Left lung (tissue), 10 donors: ENCODE measurements around the gene GLS2. TPM values are rescaled to one million over a fixed set of nuclear protein-coding genes. Genes with fewer than 3 reads are reported as not detected.

Source experiments
- ATAC-seq: fragments of 200-7000 bp; cut with Tn5 transposase; one replicate; pipeline ENCODE4 v1.9.1; 2020; ENCODE audit warnings: moderate library complexity
- DNase-seq, 4 donors: peaks; one replicate each; pipeline ENCODE4 v3.0.0-alpha.2; 2013 to 2020
- H3K27ac ChIP-seq, 2 donors: fragments of 200-600 bp; sonication (generic) in 1 of 2; one replicate each; pipeline versions ENCODE4 v1.5.0 to v1.8.0; 2020 to 2021
- H3K27me3 ChIP-seq, 2 donors: fragments of 200-600 bp; sonication (generic) in 1 of 2; one replicate each; pipeline versions ENCODE4 v1.5.0 to v1.8.0; 2020 to 2021
- H3K36me3 ChIP-seq, 2 donors: fragments of 200-600 bp; sonication (generic) in 1 of 2; one replicate each; pipeline versions ENCODE4 v1.5.0 to v1.8.0; 2020 to 2021
- H3K4me1 ChIP-seq, 2 donors: fragments of 200-600 bp; one replicate each; pipeline ENCODE4 v1.8.0; 2021
- H3K4me3 ChIP-seq, 2 donors: fragments of 200-600 bp; sonication (generic) in 1 of 2; one replicate each; pipeline versions ENCODE4 v1.5.0 to v1.8.0; 2020 to 2021; ENCODE audit warnings: mild to moderate bottlenecking in 1 of 2
- H3K9me3 ChIP-seq, 2 donors: fragments of 200-600 bp; sonication (generic) in 1 of 2; one replicate each; pipeline versions ENCODE4 v1.5.0 to v1.8.0; 2020 to 2021
- intact Hi-C, 2 donors: fragments of 100-400 bp; cut with DNase I; formaldehyde crosslinking; loops; one replicate each; pipeline versions ENCODE4 v1.11.2 to v1.14.2; 2022
- polyA plus RNA-seq, 6 donors: library from polyadenylated mRNA; unstranded; fragments of 120-200 nt; gene quantifications; one replicate each; pipeline ENCODE4 v1.2.1, GENCODE V29; 2013; ENCODE audit not compliant: insufficient read length in 6 of 6
- total RNA-seq, 2 donors: library from RNA; stranded (reverse); fragmentation: NEBNext Ultra II Directional; extraction: Animal tissue kit (Norgen Biotek cat#: 25700); gene quantifications; one replicate each; pipeline ENCODE4 v1.2.1, GENCODE V29; 2021
- TF ChIP-seq, protein P1 (sequence below), 2 donors: fragments of 200-600 bp; sonication (generic) in 1 of 2; IDR thresholded peaks; one replicate each; pipeline versions ENCODE4 v1.5.0 to v1.8.0; 2021; ENCODE audit warnings: antibody characterized with exemption in 2 of 2
- donor health status: DM: no; HTN: yes; CAD: no.
- donor health status: DM: no; HTN: no; CAD: no.

Gene GLS2
- total and polyA plus RNA-seq, 8 donors, result 2.3 to 5.9 (median 2.9) TPM

DNA sequence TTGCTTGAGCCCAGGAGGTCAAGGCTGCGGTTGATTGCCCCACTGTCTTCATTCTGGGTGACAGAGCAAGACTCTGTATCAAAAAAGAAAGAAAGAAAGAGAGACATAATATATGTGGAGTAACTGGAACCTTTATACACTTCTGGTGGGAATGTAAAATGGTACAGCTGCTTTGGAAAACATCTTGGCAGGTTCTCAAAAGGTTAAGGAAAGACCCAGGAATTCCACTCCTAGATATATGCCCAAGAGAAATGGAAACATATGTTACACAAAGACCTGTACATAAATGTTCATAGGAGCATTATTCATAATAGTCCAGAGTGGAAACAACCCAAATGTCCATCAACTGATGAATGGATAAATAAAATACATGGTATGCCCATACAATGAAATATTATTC lies 40.9 kb upstream of the GLS2 start:
- H3K27ac ChIP-seq, result peak overlapping the region; percentile 27 to 50
- intact Hi-C loops, result no loop called here
- H3K4me1 ChIP-seq, result peaks cover 20 to 67% of the 10 kb centered on the region in 2 donors
- peaks cover 0 to 6% of the 10 kb centered on the region in 2 donors for H3K36me3 ChIP-seq
- no peaks in the 10 kb centered on the region for H3K27me3 ChIP-seq
- TF ChIP-seq, protein P1, sequence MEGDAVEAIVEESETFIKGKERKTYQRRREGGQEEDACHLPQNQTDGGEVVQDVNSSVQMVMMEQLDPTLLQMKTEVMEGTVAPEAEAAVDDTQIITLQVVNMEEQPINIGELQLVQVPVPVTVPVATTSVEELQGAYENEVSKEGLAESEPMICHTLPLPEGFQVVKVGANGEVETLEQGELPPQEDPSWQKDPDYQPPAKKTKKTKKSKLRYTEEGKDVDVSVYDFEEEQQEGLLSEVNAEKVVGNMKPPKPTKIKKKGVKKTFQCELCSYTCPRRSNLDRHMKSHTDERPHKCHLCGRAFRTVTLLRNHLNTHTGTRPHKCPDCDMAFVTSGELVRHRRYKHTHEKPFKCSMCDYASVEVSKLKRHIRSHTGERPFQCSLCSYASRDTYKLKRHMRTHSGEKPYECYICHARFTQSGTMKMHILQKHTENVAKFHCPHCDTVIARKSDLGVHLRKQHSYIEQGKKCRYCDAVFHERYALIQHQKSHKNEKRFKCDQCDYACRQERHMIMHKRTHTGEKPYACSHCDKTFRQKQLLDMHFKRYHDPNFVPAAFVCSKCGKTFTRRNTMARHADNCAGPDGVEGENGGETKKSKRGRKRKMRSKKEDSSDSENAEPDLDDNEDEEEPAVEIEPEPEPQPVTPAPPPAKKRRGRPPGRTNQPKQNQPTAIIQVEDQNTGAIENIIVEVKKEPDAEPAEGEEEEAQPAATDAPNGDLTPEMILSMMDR (IDR thresholded peaks at IDR 0.05), result no peak
- no peak overlapping the region for H3K4me3 ChIP-seq
- no peak for ATAC-seq
- DNase-seq, result no peak
- no peaks in the 10 kb centered on the region for H3K9me3 ChIP-seq

- intact Hi-C loops, result no loop called here
- Histone ChIP-seq H3K27ac (peak overlapping the region; percentile 82 to 95), H3K27me3 (no peaks in the 10 kb centered on the region), H3K36me3 (peaks cover 0 to 6% of the 10 kb centered on the region in 2 donors), H3K4me1 (peaks cover 26 to 69% of the 10 kb centered on the region in 2 donors), H3K4me3 (peak overlapping the region; percentile 42 to 60), H3K9me3 (no peaks in the 10 kb centered on the region)
- ATAC-seq (peak; percentile 6), DNase-seq (peak in 1 of 4 donors; percentile 28)
- TF ChIP-seq, protein P1 (IDR thresholded peaks at IDR 0.05), result no peak
These were observed 34.6 kb upstream of the GLS2 start for GRCh38 chr12:56522411-56523193.

DNA sequence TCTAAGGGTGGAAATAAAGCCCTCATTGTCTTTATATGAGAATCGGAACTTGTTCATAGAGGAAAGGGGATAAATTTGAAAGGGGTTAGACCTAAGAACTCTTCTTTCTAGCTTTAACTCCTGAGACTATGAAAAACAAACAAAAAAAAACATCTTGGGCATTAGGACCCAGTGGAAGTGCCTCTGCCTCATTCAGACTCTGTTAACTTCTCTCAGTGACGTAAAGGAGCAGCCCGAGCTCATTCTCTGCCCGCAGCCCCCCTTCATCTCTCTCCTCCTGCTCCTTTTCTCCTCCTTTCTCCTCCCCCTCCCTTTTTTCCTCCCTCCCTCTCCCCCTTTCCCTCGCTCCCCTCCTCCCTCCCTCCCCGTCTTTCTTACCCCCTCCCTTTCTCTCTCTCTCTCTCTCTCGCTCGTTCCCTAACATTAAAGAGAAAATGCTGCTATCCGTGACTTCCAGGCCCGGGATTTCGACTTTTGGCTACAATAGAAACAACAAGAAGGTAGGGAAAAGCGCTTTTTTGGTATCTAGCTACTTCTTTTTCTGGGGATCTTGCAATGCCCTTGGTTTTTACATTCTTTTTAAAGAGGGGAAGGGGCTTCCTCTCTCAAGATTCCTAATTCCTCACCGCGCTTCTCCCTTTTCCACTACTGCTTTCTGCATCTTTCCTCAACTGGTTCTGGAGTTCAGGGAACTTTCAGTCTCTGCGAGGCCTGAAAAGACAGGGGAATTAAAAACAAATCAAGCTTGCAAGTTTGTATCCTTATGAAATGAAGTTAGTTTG lies 33.8 kb upstream of the GLS2 start, which contains the start of gene RBMS2:
RBMS2 (plus strand) TSS at position 231 of the 782 bp plus-strand sequence; CDS start at position 435, 204 bp downstream.
- peak; percentile 68 to 95 (median 86) for DNase-seq
- intact Hi-C loops, result no loop called here
- Histone ChIP-seq H3K27ac (peak within 1 kb of the TSS; percentile 82 to 95), H3K36me3 (peaks cover 0 to 6% of the 10 kb centered on the region in 2 donors), H3K4me3 (peak within 1 kb of the TSS; percentile 42 to 60), H3K27me3 (no peaks in the 10 kb centered on the region), H3K4me1 (peaks cover 19 to 67% of the 10 kb centered on the region in 2 donors), H3K9me3 (no peaks in the 10 kb centered on the region)
- TF ChIP-seq, protein P1 (IDR thresholded peaks at IDR 0.05), result no peak
- peak; percentile 91 for ATAC-seq

GRCh38 chr12:56521209-56521589 lies 33.2 kb upstream of the GLS2 start:
- peak overlapping the region in 1 of 2 donors; percentile 60 for H3K4me3 ChIP-seq
- H3K36me3 ChIP-seq, result peaks cover 0 to 6% of the 10 kb centered on the region in 2 donors
- intact Hi-C loops, result no loop called here
- no peaks in the 10 kb centered on the region for H3K9me3 ChIP-seq
- TF ChIP-seq, protein P1 (IDR thresholded peaks at IDR 0.05), result no peak
- peak in 3 of 4 donors; percentile 35 to 78 (median 62) for DNase-seq
- no peaks in the 10 kb centered on the region for H3K27me3 ChIP-seq
- peak; percentile 38 for ATAC-seq
- H3K27ac ChIP-seq, result peak overlapping the region; percentile 82 to 95
- H3K4me1 ChIP-seq, result peaks cover 15 to 64% of the 10 kb centered on the region in 2 donors

- intact Hi-C loops, result no loop called here
- H3K36me3 ChIP-seq, result peaks cover 0 to 6% of the 10 kb centered on the region in 2 donors
- peaks cover 15 to 57% of the 10 kb centered on the region in 2 donors for H3K4me1 ChIP-seq
- peak overlapping the region; percentile 82 to 95 for H3K27ac ChIP-seq
- H3K9me3 ChIP-seq, result no peaks in the 10 kb centered on the region
- H3K27me3 ChIP-seq, result no peaks in the 10 kb centered on the region
- H3K4me3 ChIP-seq, result peak overlapping the region in 1 of 2 donors; percentile 60
- ATAC-seq (peak; percentile 12), DNase-seq (no peak)
- TF ChIP-seq, protein P1 (IDR thresholded peaks at IDR 0.05), result no peak
These were observed 32.5 kb upstream of the GLS2 start for GRCh38 chr12:56520506-56520905.
